HL-60/S4 treated with retinoic acid at 250 ng/mL for 4 days and 3 days (cell line): ENCODE data around the gene BICD1.
"Not testable (repeated sequence)": the region's sequence is repeated elsewhere in the genome, so short reads cannot be mapped to it uniquely, and the experiment has no call there.

Experiments
- in situ Hi-C: fragments of 300-500 bp; cut with MboI; formaldehyde crosslinking; loops from 2 replicates; pipeline ENCODE4 v1.7.0; 2022; ENCODE audit warnings: low sequenced_read_pairs

Gene BICD1

GRCh38 chr12:32273063-32273522, 166.4 kb downstream of the BICD1 start:
- in situ Hi-C loops, result no loop called here

DNA sequence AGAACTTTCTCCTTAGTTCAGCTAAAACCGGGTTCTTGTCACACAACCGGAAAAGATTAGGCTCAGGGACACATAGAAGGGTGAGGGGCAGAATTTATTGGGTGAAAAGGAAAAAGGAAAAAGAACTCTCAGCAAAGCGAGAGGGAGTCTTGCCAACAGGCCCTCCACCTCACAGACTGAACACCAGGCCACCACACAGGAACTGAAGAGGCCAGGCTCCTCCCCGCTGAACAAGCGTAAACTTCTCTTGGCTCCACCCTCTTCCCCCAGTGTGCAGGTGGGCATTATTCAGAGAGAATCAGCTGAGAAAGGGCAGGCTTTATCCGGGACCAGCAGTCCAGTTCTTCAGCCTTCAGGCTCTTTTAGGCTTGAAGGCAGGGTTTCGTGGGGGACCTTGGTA, 167.1 kb downstream of the BICD1 start:
- in situ Hi-C loops, result no loop called here

DNA sequence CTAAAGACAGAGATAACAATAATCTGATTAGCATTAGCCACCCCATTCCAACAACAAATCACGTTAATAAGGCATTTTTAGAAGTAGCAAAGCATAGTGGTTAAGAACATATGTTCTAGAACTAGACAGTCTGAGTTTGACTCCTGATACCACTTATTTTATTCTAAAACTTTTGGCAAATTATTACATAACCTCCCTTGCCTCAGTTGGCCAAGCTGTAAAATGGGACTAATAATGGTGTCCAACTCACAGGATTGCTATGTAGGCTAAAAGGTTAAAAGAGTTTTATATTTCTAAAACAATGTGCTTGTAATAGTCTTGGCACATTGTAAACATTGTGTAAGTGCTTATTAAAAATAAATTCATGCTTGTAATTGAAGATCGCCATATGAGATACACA, 168.0 kb downstream of the BICD1 start:
- in situ Hi-C loops, result no loop called here

DNA sequence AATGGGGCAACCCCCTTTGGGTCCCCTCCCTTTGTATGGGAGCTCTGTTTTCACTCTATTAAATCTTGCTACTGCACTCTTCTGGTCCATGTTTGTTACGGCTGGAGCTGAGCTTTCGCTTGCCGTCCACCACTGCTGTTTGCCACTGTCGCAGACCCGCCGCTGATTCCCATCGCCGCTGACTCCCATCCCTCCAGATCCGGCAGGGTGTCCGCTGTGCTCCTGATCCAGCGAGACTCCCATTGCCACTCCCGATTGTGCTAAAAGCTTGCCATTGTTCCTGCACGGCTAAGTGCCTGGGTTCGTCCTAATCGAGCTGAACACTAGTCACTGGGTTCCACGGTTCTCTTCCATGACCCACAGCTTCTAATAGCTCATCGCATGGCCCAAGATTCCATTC, 168.9 kb downstream of the BICD1 start:
- in situ Hi-C loops, result not testable (repeated sequence)

GRCh38 chr12:32277774-32278173, 171.1 kb downstream of the BICD1 start:
- in situ Hi-C loops, result no loop called here

DNA sequence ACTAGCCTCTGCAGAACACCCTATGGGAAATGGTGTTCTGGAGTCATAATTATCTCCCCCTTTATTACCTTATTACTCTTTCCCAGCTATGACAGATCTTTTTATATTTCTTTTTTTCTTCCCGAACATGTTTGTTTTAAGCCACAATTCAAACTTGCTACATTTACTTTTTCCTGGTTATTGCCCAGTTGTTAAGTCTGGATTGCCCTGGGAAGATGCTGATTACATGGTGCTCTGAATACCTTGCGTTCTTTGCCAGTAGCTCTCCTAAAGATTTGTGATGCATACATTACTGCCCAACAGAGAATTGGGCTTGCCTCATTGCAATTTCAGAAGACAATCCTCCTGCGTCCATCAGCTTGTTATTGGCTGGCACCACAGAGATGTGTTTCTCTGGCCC, 174.5 kb downstream of the BICD1 start:
- in situ Hi-C loops, result no loop called here

DNA sequence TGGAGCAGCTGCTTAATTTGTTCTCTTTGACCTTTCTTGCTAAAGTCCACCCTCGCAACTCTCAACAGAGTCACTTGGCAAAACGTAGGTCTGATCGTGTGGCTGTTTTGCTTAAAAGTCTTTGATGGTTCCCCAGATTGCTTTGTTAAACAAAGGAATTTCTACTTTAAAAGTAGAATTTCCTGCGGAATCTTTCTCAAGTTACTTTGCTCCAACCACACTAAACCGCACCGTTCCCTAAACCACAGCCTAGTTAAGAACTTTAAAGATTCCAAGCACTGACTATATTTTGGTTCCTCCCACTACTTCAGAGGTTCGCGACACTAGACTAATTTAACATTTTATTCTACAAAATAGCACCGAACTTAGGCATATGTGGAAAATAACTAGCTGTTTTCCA, 177.9 kb downstream of the BICD1 start:
- in situ Hi-C loops, result no loop called here

- in situ Hi-C loops, result no loop called here
These were observed 178.4 kb downstream of the BICD1 start for GRCh38 chr12:32285021-32285420.

DNA sequence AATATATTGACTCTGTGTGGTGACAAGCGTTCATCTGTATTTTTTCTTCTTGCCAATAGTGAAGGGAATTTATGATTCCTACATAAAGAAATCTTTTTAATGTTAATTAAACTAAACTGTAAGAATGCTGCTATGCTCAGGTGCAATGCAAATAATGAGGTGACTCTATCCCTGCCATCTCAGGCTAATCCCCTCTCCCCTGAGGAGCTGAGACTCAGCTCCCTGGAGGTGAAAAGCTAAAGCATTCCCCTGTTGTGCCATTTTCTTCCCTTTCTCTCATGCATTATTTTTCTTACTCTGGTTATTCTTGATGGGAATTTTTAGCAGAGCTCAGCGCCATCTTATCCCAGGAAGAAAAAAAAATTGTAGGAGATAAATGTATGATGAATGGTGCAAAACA, 178.8 kb downstream of the BICD1 start:
- in situ Hi-C loops, result no loop called here

GRCh38 chr12:32290411-32290810, 183.8 kb downstream of the BICD1 start:
- in situ Hi-C loops, result no loop called here

DNA sequence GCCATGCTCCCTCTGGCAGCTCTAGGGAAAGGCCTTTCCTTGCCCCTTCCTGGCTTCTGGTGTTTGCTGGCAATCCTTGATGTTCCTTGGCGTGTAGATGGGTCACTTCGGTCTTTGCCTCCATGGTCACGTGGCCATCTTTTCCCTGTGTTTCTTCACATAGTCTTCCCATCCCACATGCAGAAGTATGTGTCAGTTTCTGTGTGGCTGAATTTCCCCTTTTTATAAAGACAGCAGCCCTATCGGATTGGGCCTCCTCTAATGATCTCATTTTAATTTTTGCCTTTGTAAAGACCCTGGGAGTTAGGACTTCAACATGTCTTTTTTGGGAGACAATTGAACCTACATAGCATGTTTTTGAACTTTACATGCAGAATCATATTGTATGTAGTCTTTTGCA, 185.5 kb downstream of the BICD1 start:
- in situ Hi-C loops, result no loop called here

- in situ Hi-C loops, result no loop called here
These were observed 187.3 kb downstream of the BICD1 start for GRCh38 chr12:32293808-32294419.

GRCh38 chr12:32296567-32296966, 189.9 kb downstream of the BICD1 start:
- in situ Hi-C loops, result no loop called here

GRCh38 chr12:32298917-32299316, 192.3 kb downstream of the BICD1 start:
- in situ Hi-C loops, result no loop called here

GRCh38 chr12:32301216-32301615, 194.6 kb downstream of the BICD1 start:
- in situ Hi-C loops, result loop anchor here (10.0 to 25.0 kb wide), 3 partner anchors 616 to 914 kb away; partner anchors contain the start of gene ETFBKMT

DNA sequence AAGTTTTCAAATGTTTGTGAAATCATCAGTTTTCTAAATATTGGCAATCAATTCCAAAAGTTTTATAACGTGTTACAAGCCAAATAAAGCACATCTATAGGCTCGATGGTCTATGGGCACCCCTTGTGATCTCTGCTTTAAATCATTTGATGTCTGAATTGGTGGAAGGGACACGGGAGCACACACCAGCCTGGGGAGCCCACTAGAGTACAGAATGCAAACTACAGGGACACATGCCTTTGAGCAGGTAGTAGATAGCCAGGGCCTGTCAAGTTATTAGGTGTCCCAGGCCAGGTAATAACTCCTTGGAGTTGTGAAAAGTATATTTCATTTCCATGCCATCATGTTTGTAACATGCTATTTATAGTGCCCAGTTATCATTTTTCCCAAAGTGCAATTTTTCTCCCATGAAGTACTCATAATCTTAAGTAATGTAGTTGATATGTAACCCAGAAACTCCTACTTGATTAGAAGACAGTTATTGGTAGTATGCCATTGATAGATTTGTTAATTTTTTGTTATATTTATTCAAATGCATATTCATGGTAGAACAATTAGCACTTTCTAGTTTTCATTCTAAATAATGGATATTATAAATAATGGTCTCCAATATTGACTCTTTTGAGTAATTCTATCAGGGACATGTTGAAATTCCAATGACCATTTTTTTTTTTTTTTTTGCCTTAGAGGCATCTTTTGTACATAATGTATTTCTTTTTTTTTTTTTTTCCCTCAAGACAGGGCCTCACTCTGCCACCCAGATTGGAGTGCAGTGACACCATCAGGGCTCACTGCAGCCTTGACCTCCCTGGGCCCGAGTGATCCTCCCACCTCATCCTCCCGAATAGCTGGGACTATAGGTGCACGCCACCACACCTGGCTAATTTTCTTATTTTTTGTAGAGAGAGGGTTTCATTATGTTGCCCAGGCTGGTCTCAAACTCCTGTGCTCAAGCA, 195.8 kb downstream of the BICD1 start:
- in situ Hi-C loops, result loop anchor here (10.0 to 25.0 kb wide), 3 partner anchors 618 to 915 kb away; partner anchors contain the start of gene ETFBKMT

- in situ Hi-C loops, result loop anchor here (10.0 to 25.0 kb wide), 3 partner anchors 618 to 916 kb away; partner anchors contain the start of gene ETFBKMT
These were observed 196.5 kb downstream of the BICD1 start for GRCh38 chr12:32303174-32303549.

DNA sequence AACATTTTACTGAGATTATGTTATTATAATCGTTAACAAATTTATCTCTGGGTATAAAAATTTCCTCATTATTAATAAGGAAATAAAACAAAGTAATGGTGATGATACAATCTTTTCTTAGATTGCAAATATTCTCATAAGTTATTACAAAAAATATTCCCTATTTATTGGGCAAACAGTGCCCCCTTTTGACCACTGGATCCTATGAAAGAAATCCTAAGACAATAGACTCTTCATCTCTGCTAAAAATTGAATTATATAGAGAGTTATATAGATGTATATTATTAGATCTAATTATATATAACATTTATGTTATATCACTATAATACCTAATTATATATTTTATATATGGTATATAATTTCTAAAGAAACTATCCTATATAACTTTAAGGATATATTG, 198.5 kb downstream of the BICD1 start:
- in situ Hi-C loops, result loop anchor here (10.0 to 25.0 kb wide), 3 partner anchors 620 to 918 kb away; partner anchors contain the start of gene ETFBKMT

GRCh38 chr12:32307326-32307725, 200.7 kb downstream of the BICD1 start:
- in situ Hi-C loops, result loop anchor here (10.0 to 25.0 kb wide), 3 partner anchors 623 to 920 kb away; partner anchors contain the start of gene ETFBKMT

DNA sequence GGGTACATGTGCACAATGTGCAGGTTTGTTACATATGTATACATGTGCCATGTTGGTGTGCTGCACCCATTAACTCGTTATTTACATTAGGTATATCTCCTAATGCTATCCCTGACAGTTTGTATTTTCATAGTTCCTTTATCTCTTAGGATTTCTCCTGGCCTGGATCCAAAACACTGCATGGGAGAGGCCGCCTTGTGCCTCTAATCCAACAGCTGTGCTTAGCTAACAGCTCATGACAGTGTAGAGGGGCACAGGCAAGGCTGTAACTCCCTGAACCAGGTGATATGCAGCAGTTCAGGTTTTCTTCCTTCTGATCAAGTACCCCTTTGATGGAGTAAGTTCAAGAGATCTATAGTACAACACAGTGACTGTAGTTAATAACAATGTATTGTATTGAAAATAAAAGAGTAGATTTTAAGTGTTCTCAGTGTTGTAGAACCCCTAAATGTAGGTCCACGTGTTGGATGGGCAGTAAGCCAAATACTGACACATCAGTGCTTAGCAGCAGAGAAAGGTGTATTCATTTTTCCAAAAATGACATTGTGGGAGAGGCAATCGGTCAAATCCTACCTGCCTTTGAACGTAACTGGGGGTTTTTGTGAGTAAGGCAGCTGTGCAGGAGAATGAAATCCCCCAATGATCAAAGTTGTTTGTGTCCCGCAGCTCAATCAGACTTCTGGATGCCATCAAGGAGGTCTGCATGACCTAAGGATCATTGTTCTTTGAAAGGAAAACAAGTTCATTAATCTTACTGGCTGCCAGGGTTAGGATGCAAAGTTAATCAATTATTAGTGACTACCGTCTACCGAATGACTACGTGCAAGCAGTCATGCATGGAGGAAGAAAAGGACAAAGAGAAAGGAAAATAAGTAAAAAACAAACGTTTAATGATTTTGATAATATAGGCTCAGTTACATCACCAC, 203.4 kb downstream of the BICD1 start:
- in situ Hi-C loops, result loop anchor here (10.0 to 25.0 kb wide), 3 partner anchors 625 to 923 kb away; partner anchors contain the start of gene ETFBKMT
